A673 (cell line): ENCODE measurements around the gene HGF.

Experiments used
- CTCF ChIP-seq: fragments of 300-800, 200-600 bp; sonication (generic); conservative IDR thresholded peaks from 2 replicates; pipeline ENCODE4 v1.5.1; 2017; ENCODE audit warnings: low read depth, mild to moderate bottlenecking, antibody characterized with exemption, low read length, moderate library complexity, mixed read lengths
- EZH2 ChIP-seq: fragments of 200-600 bp; sonication (generic); IDR thresholded peaks from 2 replicates; pipeline ENCODE4 v1.6.1; 2017; ENCODE audit warnings: borderline replicate concordance, low read depth, mild to moderate bottlenecking, mixed read lengths, antibody characterized with exemption, low read length; ENCODE audit not compliant: poor library complexity, severe bottlenecking

- TF ChIP-seq CTCF (no peak), EZH2 (no peak)
Observed at GRCh38 chr7:81690688-81691087, 79.2 kb downstream of the HGF start.
